22Rv1 (cell line): ENCODE measurements around the gene DDI2.

ENCODE experiments used
- CTCF ChIP-seq: fragments of 450-650 bp; IDR thresholded peaks from 2 replicates; pipeline ENCODE4 v1.5.1; 2017; ENCODE audit warnings: mild to moderate bottlenecking
- ZFX ChIP-seq: fragments of 450-650 bp; IDR thresholded peaks from 2 replicates; pipeline ENCODE4 v1.6.1; 2017; ENCODE audit warnings: antibody characterized with exemption, borderline replicate concordance

GRCh38 chr1:15650433-15650832 lies 33.2 kb downstream of the DDI2 start:
- no peak for TF ChIP-seq ZFX
- TF ChIP-seq CTCF, result no peak
